Measurements from ENCODE around the gene SPEF2. TPM values are rescaled to one million over a fixed set of nuclear protein-coding genes. Genes with fewer than 3 reads are reported as not detected.

Gene SPEF2
- total and polyA plus RNA-seq, 9 of the 15 experiments (the other 6 are each of a cell fraction or from before 2014, with no cell fraction given): 0.11 to 0.62 (median 0.20) TPM; not detected in 2

GRCh38 chr5:35593338-35593737 lies 24.3 kb upstream of the SPEF2 start (continued):
- no peak for TF ChIP-seq IRF9 (tag; IDR thresholded peaks at IDR 0.05)

GRCh38 chr5:35598707-35599370 lies 18.8 kb upstream of the SPEF2 start:
- H3K4me3 ChIP-seq: no peak overlapping the region
- no peaks in the 10 kb centered on the region for H4K20me1 ChIP-seq (replicated peaks; ENCODE audit: control insufficient read depth, insufficient read depth, low read length)
- FAIRE-seq (no peak), ATAC-seq (no peak), DNase-seq (ENCODE audit: extremely low read depth in 1 of 4, low spot score in 3 of 4) (no peak)
- no peak overlapping the region for H2AFZ ChIP-seq (ENCODE audit: low read depth, low read length)
- in situ Hi-C loops (cut with MboI) (no loop called here), intact Hi-C loops (cut with micrococcal nuclease) (no loop called here)
- no peak for TF ChIP-seq SAFB (IDR thresholded peaks at IDR 0.05; ENCODE audit: borderline replicate concordance, low read depth, low read length)
- no peak for TF ChIP-seq ERF (CRISPR knock-in tag; IDR thresholded peaks at IDR 0.05)
- no peak for TF ChIP-seq ZMIZ1 (IDR thresholded peaks at IDR 0.05; ENCODE audit: low read depth in 2 of 2, low read length in 2 of 2)
- no peak for TF ChIP-seq CREM (IDR thresholded peaks at IDR 0.05; ENCODE audit: low read depth)
- no peak for TF ChIP-seq CBX5 (IDR thresholded peaks at IDR 0.05; ENCODE audit: borderline replicate concordance, low read depth)
- no peak for TF ChIP-seq PHB (CRISPR knock-in tag; IDR thresholded peaks at IDR 0.05)
- TF ChIP-seq CEBPB (tag; IDR thresholded peaks at IDR 0.05): no peak
- no peak for TF ChIP-seq ZNF316 (IDR thresholded peaks at IDR 0.05)
- TF ChIP-seq NFIC (IDR thresholded peaks at IDR 0.05): no peak
- TF ChIP-seq SMAD4 (CRISPR knock-in tag; conservative IDR thresholded peaks at IDR 0.05): no peak
- no peak for TF ChIP-seq FOXP1 (CRISPR knock-in tag; IDR thresholded peaks at IDR 0.05)
- no peak for TF ChIP-seq NEUROD1 (IDR thresholded peaks at IDR 0.05; ENCODE audit: borderline replicate concordance, low read depth, low read length, partially characterized antibody)
- ChIA-PET CTCF (ENCODE audit: low intra/inter-chr PET ratio) (no interaction called here), POLR2A (no interaction called here)
- WGBS (ENCODE audit: insufficient coverage, low coverage, missing lambda C conversion rate): 3% methylated on average over 2 of the region's 2 CpGs
- no TSS peak for BruUV-seq (replicated peaks)
- no peaks in the 10 kb centered on the region; the same call in 1 of the 2 replicates for H3K9me3 ChIP-seq (replicated peaks; ENCODE audit: control insufficient read depth, insufficient read depth, low read depth, low read length)
- no peaks in the 10 kb centered on the region for H3K4me1 ChIP-seq (replicated peaks in 1 of 2; ENCODE audit: control insufficient read depth in 2 of 2, insufficient read depth in 2 of 2, low read length in 2 of 2)
- H3K9ac ChIP-seq (ENCODE audit: insufficient read depth in 1 of 2, low read depth in 2 of 2, low read length in 2 of 2): no peak overlapping the region
- no peak overlapping the region for H3K27ac ChIP-seq (ENCODE audit: extremely low read depth, low read depth, low read length)
- no peaks in the 10 kb centered on the region for H3K9me1 ChIP-seq (ENCODE audit: control insufficient read depth, insufficient read depth, low read length)
- no peaks in the 10 kb centered on the region for H3K79me2 ChIP-seq (ENCODE audit: control insufficient read depth, insufficient read depth, low read length)
- no peaks in the 10 kb centered on the region for H3K27me3 ChIP-seq (ENCODE audit: control insufficient read depth in 2 of 2, insufficient read depth in 2 of 2, low read length in 2 of 2)
- H3K4me2 ChIP-seq (ENCODE audit: insufficient read depth, low read length): no peak overlapping the region
- H3K36me3 ChIP-seq (ENCODE audit: control insufficient read depth, insufficient read depth, low read length): no peaks in the 10 kb centered on the region
